ENCODE data around the gene AGFG1. TPM values are rescaled to one million over a fixed set of nuclear protein-coding genes. Genes with fewer than 3 reads are reported as not detected.

Gene AGFG1
- total and polyA plus RNA-seq, 3 donors from 2014 or later: 126 to 192 (median 135) TPM

GRCh38 chr2:227462972-227463931 lies 8.7 kb upstream of the AGFG1 start:
- Histone ChIP-seq H3K36me3 (ENCODE audit: low read depth, missing control alignments) (no peaks in the 10 kb centered on the region), H3K27ac (no peak overlapping the region)
- intact Hi-C loops (cut with DNase I; ENCODE audit: low total_unique reads): no loop called here

GRCh38 chr2:227464361-227464760 lies 7.6 kb upstream of the AGFG1 start:
- WGBS, 2 donors: 88 to 89% methylated on average over 3 of the region's 3 CpGs
- intact Hi-C loops (cut with DNase I; ENCODE audit: low total_unique reads): no loop called here
- H3K4me3 ChIP-seq: no peak overlapping the region

More at GRCh38 chr2:227462972-227463931, 8.7 kb upstream of the AGFG1 start:
- H3K27me3 ChIP-seq: no peaks in the 10 kb centered on the region
- no peak for DNase-seq
- peaks cover 3% of the 10 kb centered on the region for H3K4me1 ChIP-seq
- no peak overlapping the region for H3K4me3 ChIP-seq
- no peaks in the 10 kb centered on the region for H3K9me3 ChIP-seq
- TF ChIP-seq POLR2A (IDR thresholded peaks at IDR 0.05) (no peak), CTCF (IDR thresholded peaks at IDR 0.05) (no peak)
- WGBS, 2 donors: 81 to 91% methylated on average over 13 of the region's 13 CpGs

GRCh38 chr2:227464851-227465250 lies 7.1 kb upstream of the AGFG1 start:
- 94% methylated on average over 7 of the region's 7 CpGs for WGBS, 2 donors
- Histone ChIP-seq H3K27me3 (no peaks in the 10 kb centered on the region), H3K36me3 (ENCODE audit: low read depth, missing control alignments) (no peaks in the 10 kb centered on the region), H3K4me3 (no peak overlapping the region), H3K27ac (no peak overlapping the region), H3K9me3 (no peaks in the 10 kb centered on the region), H3K4me1 (peaks cover 3% of the 10 kb centered on the region)
- no peak for TF ChIP-seq CTCF (IDR thresholded peaks at IDR 0.05)
- no peak for TF ChIP-seq POLR2A (IDR thresholded peaks at IDR 0.05)
- no peak for DNase-seq
- intact Hi-C loops (cut with DNase I; ENCODE audit: low total_unique reads): no loop called here

More at GRCh38 chr2:227464361-227464760, 7.6 kb upstream of the AGFG1 start:
- Histone ChIP-seq H3K4me1 (peaks cover 3% of the 10 kb centered on the region), H3K36me3 (ENCODE audit: low read depth, missing control alignments) (no peaks in the 10 kb centered on the region), H3K27me3 (no peaks in the 10 kb centered on the region), H3K27ac (no peak overlapping the region), H3K9me3 (no peaks in the 10 kb centered on the region)
- DNase-seq: no peak
- TF ChIP-seq CTCF (IDR thresholded peaks at IDR 0.05) (no peak), POLR2A (IDR thresholded peaks at IDR 0.05) (no peak)

- H3K36me3 ChIP-seq (ENCODE audit: low read depth, missing control alignments): no peaks in the 10 kb centered on the region
- H3K27me3 ChIP-seq: no peaks in the 10 kb centered on the region
- no peak for DNase-seq
- H3K9me3 ChIP-seq: no peaks in the 10 kb centered on the region
- peaks cover 3% of the 10 kb centered on the region for H3K4me1 ChIP-seq
- no peak overlapping the region for H3K4me3 ChIP-seq
- intact Hi-C loops (cut with DNase I; ENCODE audit: low total_unique reads): no loop called here
- TF ChIP-seq CTCF (IDR thresholded peaks at IDR 0.05) (no peak), POLR2A (IDR thresholded peaks at IDR 0.05) (no peak)
- 87 to 89% methylated on average over 5 of the region's 5 CpGs for WGBS, 2 donors
- H3K27ac ChIP-seq: no peak overlapping the region
Observed at GRCh38 chr2:227466887-227467600, 4.9 kb upstream of the AGFG1 start.

Measured in testis (tissue), 3 donors.